ENCODE measurements around the gene SCGB1C1. TPM values are rescaled to one million over a fixed set of nuclear protein-coding genes. Genes with fewer than 3 reads are reported as not detected.
A peak's percentile ranks its signal among the peaks of the same experiment; 100 is the strongest.
"Not testable (repeated sequence)": the region's sequence is repeated elsewhere in the genome, so short reads cannot be mapped to it uniquely, and the experiment has no call there.

Gene SCGB1C1
- total RNA-seq, 8 experiments from 2014 or later = not detected

DNA sequence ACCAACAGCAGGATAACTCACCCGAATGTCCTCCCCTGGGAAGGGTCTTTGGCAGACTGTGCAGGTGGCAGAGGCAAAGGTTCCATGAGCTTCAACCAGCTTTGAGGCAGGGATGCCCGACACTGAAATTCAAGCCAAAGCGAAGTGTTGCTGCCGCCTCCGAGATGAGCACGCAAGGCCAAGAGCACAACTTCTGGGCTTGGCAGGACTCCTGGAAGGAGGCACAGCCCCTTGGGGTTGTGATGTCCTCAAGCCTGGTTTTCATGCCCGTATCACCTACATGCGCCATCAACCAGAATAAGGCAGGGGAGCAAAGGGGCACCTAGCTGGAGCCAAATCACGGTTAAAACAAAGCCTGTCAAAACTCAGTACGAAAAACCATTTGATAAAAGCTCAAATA lies 37.6 kb downstream of the SCGB1C1 start:
- H3K4me1 ChIP-seq (replicated peaks in 1 of 2) = peaks cover 5 to 6% of the 10 kb centered on the region in 2 donors
- in situ Hi-C loops (cut with MboI; ENCODE audit: low pct_unique_long_range_greater_than_20kb in 2 of 9, low sequenced_read_pairs in 9 of 9, unreplicated experiment in 9 of 9) = loop anchor here in 1 of 9 experiments (10.0 kb wide), 1 partner anchor 124 kb away; no protein-coding TSS in a partner anchor
- whole genome bisulfite sequencing, 10 experiments = 80 to 100% (median 95%) methylated on average over 1 to 9 of the region's 10 CpGs; no CpG with 5 or more reads in 4 of the 10 experiments
- no peak overlapping the region for H3K27ac ChIP-seq
- no peak for ATAC-seq (replicated peaks in 6 of 8)
- H3K4me3 ChIP-seq = no peak overlapping the region

DNA sequence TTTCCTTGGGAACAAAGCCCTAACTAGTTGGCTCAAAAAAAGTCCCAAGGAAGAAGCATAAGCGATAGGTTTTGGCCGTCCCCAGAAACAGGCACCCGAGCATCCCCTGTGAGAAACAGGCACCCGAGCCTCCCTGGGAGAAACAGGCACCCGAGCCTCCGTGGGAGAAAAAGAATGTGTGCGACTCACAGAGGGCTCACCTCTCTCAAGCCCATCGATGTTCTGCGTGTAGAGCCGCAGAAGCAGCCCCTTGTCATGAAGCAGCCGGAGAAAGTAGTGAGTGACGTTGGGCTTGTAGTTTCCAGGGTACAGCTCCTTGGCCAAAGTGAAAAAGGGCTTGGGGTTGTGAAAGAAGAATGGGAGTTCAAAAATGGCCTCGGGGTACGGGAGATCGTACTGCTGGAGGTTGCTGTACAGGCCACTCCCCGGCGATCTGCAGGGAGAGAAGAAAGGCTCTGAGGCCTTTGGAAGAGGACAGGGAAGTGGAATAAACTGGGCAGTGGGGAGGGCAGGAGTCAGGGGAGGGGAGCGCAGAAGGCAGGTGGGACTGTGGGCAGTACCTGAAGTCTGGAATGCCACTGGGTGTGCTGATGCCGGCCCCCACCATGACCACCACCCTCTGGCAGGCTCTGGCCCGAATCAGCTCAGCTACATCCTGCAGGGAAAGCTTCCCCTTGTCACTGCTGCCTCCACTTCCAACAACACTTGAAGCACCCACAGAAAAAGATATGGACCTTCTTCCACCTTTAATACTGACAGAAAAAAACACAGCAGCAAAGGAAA lies 40.1 kb downstream of the SCGB1C1 start:
- in situ Hi-C loops (cut with MboI; ENCODE audit: low pct_unique_long_range_greater_than_20kb in 2 of 9, low sequenced_read_pairs in 9 of 9, unreplicated experiment in 9 of 9) = loop anchor here in 1 of 9 experiments (10.0 kb wide), 1 partner anchor 122 kb away; no protein-coding TSS in a partner anchor
- Histone ChIP-seq H3K4me1 (replicated peaks in 1 of 2) (peaks cover 10 to 11% of the 10 kb centered on the region in 2 donors), H3K4me3 (no peak overlapping the region), H3K27ac (no peak overlapping the region)
- WGBS, 10 experiments = 80 to 100% (median 94%) methylated on average over 2 to 17 of the region's 20 CpGs; no CpG with 5 or more reads in 4 of the 10 experiments
- no peak for ATAC-seq (replicated peaks in 6 of 8)

DNA sequence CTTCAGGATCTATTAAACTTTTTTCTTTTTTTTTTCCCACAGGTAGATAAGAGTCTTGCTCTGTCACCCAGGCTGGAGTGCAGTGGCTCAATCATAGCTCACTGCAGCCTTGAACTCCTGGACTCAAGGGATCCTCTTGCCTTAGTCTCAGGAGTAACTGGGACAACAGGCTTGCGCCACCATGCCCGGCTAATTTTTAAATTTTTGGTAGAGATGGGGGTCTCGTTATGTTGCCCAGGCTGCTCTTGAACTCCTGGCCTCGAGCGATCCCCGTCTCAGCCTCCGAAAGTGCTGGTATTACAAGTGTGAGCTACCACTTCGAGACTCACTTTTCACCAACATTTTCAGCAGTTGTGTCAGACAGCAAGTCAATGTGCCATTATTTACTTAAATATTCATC lies 42.3 kb downstream of the SCGB1C1 start:
- no peak for ATAC-seq (replicated peaks in 6 of 8)
- 40 to 88% (median 67%) methylated on average over 1 to 7 of the region's 8 CpGs; no CpG with 5 or more reads in 4 of the 10 experiments for WGBS, 10 experiments
- peak overlapping the region in 1 of 2 donors; percentile 87 for H3K27ac ChIP-seq
- in situ Hi-C loops (cut with MboI; ENCODE audit: low pct_unique_long_range_greater_than_20kb in 2 of 9, low sequenced_read_pairs in 9 of 9, unreplicated experiment in 9 of 9) = loop anchor here in 1 of 9 experiments (10.0 kb wide), 1 partner anchor 120 kb away; no protein-coding TSS in a partner anchor
- H3K4me3 ChIP-seq = peak overlapping the region; percentile 78 to 99 (median 91)
- peaks cover 10 to 14% of the 10 kb centered on the region in 2 donors for H3K4me1 ChIP-seq (replicated peaks in 1 of 2)

DNA sequence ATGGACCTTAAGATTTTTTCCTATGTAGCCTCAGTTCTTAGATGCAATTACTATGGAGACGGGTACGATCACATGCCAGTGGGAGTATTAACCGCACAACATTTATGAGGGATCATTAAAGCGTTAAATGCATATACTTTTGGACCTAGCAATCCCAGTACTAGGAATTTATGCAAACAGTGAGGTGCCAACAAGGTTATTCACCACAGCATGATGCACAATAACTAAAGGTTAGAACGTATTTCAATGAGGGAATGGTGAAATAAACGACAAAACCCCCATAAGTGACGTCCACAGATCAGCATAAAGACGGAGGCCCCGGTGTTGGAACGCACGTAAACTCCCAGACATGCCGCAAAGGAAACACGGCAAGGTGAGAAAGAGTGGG lies 42.7 kb downstream of the SCGB1C1 start:
- peaks cover 10 to 14% of the 10 kb centered on the region in 2 donors for H3K4me1 ChIP-seq (replicated peaks in 1 of 2)
- peak overlapping the region; percentile 78 to 99 (median 91) for H3K4me3 ChIP-seq
- H3K27ac ChIP-seq = peak overlapping the region; percentile 87 to 88
- WGBS, 10 experiments = 0 to 16% (median 3%) methylated on average over 1 to 13 of the region's 13 CpGs; no CpG with 5 or more reads in 2 of the 10 experiments
- in situ Hi-C loops (cut with MboI; ENCODE audit: low pct_unique_long_range_greater_than_20kb in 2 of 9, low sequenced_read_pairs in 9 of 9, unreplicated experiment in 9 of 9) = loop anchor here in 1 of 9 experiments (10.0 kb wide), 1 partner anchor 119 kb away; no protein-coding TSS in a partner anchor
- peak; percentile 1 to 5 (median 2) for ATAC-seq (replicated peaks in 6 of 8)

DNA sequence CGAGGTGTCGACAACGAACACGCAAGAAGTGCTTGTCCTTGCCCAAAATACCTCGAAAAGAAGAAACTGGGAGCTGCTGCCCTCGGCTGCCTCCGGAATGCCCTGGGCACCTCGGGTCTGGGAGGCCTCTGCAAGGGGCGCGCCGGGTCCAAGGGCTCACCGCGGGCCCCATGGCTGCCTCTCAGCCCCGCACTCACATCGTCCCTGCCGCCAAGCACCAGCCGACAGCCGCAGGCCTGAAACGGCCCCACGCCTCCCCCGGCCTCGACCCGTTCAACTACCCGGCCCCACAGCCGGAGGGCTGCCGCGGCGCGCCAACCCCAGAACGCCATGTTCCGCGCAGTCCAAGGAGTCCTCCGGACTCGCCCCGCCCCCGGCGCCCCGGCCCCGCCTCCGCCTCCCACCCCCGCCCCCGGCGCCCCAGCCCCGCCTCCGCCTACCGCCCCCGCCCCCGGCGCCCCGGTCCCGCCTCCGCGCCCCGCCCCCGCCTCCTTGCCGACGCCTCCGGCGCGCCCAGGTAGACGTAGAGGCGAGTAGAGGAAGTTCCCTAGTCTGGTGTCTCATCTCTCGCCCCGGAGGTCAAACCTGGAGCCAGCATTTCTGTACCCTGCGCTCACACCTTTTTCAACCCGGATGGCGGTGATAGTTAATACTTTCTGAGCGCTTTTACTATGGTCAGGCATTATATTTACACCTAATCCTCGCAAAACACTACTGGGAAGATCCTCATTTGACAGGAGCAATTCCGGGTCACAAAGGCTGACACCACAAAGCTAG lies 43.3 kb downstream of the SCGB1C1 start, which contains the start of gene SIRT3:
Gene SIRT3, minus strand, starts transcription at position 346 of the 777 bp plus-strand sequence. Its CDS starts 14 bp downstream, at position 332.
- Histone ChIP-seq H3K27ac (peak within 1 kb of the TSS; percentile 89 to 97), H3K4me3 (peak within 1 kb of the TSS; percentile 78 to 99 (median 91)), H3K4me1 (replicated peaks in 1 of 2) (peaks cover 10 to 14% of the 10 kb centered on the region in 2 donors)
- peak; percentile 82 to 91 (median 88) for ATAC-seq (replicated peaks in 6 of 8)
- in situ Hi-C loops (cut with MboI; ENCODE audit: low pct_unique_long_range_greater_than_20kb in 2 of 9, low sequenced_read_pairs in 9 of 9, unreplicated experiment in 9 of 9) = loop anchor here in 1 of 9 experiments (10.0 kb wide), 1 partner anchor 119 kb away; no protein-coding TSS in a partner anchor
- WGBS, 10 experiments = 0% methylated on average over 2 to 10 of the region's 70 CpGs; no CpG with 5 or more reads in 6 of the 10 experiments

DNA sequence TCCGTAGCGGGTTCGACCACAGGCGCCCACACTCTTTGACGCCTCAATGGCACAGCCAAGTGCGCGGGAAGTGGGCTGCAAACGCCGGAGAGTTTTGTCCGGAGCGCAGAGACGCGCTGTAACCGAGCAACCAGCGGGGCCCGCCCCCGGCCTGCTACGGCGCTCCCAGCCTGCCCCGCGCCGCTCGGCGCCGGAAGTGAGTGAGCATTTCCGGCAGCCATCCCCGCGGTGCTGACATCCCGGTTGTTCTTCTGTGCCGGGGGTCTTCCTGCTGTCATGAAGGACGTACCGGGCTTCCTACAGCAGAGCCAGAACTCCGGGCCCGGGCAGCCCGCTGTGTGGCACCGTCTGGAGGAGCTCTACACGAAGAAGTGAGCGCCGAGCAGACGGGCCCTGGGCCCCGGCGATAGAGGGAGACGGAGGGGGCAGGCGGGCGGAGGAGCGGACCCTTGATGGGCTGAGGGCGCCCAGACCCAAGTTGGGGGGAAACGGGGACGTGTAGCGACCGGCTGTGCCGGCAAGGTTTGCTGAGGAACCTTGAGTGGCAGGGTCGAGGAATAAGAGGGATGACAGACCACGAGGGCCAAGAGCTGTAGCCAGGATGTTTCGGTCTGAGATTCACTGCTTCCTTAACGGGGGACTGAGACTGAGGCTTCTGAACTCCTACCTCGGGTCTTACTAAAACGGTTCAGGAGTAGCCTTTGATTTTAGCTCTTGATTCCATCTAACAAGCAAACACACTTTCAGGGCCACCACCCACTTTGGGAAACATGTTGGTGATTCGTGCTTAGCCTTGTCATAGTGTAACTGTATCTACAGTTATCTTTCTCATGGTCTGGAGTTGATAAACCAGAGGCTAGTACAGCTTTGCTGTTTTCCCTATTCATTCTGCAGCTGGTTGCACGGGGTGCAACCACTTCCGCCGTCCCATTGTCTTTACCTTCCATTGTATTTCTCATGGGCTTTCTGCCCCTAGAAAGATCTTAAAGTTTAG lies 44.2 kb downstream of the SCGB1C1 start, which contains the start of gene PSMD13:
Gene PSMD13, plus strand, starts transcription at position 203 of the 994 bp plus-strand sequence. Its CDS starts 74 bp downstream, at position 277.
- Histone ChIP-seq H3K4me1 (replicated peaks in 1 of 2) (peaks cover 10 to 14% of the 10 kb centered on the region in 2 donors), H3K27ac (peak within 1 kb of the TSS; percentile 89 to 97), H3K4me3 (peak within 1 kb of the TSS; percentile 78 to 99 (median 91))
- WGBS, 10 experiments = 0 to 20% (median 6%) methylated on average over 1 to 18 of the region's 62 CpGs
- peak; percentile 87 to 92 (median 90) for ATAC-seq (replicated peaks in 6 of 8)
- in situ Hi-C loops (cut with MboI; ENCODE audit: low pct_unique_long_range_greater_than_20kb in 2 of 9, low sequenced_read_pairs in 9 of 9, unreplicated experiment in 9 of 9) = loop anchor here in 1 of 9 experiments (10.0 kb wide), 1 partner anchor 118 kb away; no protein-coding TSS in a partner anchor

DNA sequence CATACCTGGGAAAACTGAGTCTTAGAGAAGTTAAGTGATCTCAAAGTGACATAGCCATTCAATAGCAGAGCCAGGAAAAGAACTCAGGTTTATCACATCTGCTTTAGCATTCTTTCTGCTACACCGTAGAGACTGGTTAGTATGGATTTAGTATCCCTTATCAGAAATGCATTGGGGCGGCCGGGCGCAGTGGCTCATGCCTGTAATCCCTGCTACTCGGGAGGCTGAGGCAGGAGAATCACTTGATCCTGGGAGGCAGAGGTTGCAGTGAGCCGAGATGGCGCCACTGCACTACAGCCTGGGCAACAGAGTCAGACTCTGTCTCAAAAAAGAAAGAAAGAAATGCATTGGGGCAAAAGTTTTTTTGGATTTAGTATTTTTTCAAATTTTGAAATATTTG lies 45.5 kb downstream of the SCGB1C1 start:
- whole genome bisulfite sequencing, 10 experiments = 48 to 94% (median 86%) methylated on average over 1 to 7 of the region's 7 CpGs; no CpG with 5 or more reads in 2 of the 10 experiments
- peak overlapping the region in 1 of 5 donors; percentile 99 for H3K4me3 ChIP-seq
- not testable (repeated sequence) for ATAC-seq (replicated peaks in 6 of 8); H3K27ac ChIP-seq
- in situ Hi-C loops (cut with MboI; ENCODE audit: low pct_unique_long_range_greater_than_20kb in 2 of 9, low sequenced_read_pairs in 9 of 9, unreplicated experiment in 9 of 9) = loop anchor here in 1 of 9 experiments (10.0 kb wide), 1 partner anchor 116 kb away; no protein-coding TSS in a partner anchor
- peaks cover 10 to 14% of the 10 kb centered on the region in 2 donors for H3K4me1 ChIP-seq (replicated peaks in 1 of 2)

DNA sequence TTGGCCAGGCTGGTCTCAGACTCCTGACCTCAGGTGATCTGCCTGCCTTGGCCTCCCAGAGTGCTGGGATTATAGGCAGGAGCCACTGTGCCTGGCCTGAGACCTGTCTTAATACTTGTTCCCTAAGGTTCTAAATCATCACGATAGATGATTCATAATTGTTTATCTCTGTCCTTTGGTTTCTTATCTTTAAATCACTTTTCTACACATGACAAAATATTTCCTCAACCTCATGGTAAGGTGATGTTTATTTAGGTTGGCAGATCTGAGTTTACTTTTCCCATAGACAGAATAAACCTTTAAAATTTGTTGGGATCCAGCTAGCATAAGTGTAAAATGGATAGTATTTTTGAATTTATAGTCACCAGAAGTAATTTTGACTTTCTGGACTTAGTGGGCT lies 47.4 kb downstream of the SCGB1C1 start:
- in situ Hi-C loops (cut with MboI; ENCODE audit: low pct_unique_long_range_greater_than_20kb in 2 of 9, low sequenced_read_pairs in 9 of 9, unreplicated experiment in 9 of 9) = no loop called here
- peaks cover 5 to 8% of the 10 kb centered on the region in 2 donors for H3K4me1 ChIP-seq (replicated peaks in 1 of 2)
- no peak overlapping the region for H3K27ac ChIP-seq
- 100% methylated on average over 1 of the region's 1 CpG; no CpG with 5 or more reads in 5 of the 10 experiments for WGBS, 10 experiments
- ATAC-seq (replicated peaks in 6 of 8) = no peak
- no peak overlapping the region for H3K4me3 ChIP-seq

DNA sequence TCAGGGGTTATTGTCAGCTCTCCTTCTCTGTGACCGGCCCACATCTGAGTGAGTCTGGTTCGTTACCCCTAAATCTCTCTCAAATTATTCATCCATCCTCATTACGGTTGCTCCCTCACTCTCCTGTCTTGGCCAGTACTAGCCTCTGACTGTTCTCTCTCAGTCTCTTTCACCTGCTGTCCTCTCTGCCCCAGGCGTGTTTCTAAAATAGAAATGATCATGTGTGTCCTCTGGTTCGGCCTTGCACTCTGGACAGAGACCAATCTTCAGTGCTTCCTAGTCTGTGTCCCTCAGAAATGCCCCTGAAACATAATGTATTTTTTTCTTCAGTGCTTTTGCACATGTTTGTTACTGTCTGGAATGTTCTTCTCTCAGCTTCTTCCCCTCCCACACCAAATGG lies 48.8 kb downstream of the SCGB1C1 start:
- Histone ChIP-seq H3K4me3 (no peak overlapping the region), H3K27ac (no peak overlapping the region), H3K4me1 (replicated peaks in 1 of 2) (peaks cover 5 to 8% of the 10 kb centered on the region in 2 donors)
- no peak for ATAC-seq (replicated peaks in 6 of 8)
- WGBS, 10 experiments = 90 to 100% (median 96%) methylated on average over 1 to 3 of the region's 5 CpGs; no CpG with 5 or more reads in 3 of the 10 experiments
- in situ Hi-C loops (cut with MboI; ENCODE audit: low pct_unique_long_range_greater_than_20kb in 2 of 9, low sequenced_read_pairs in 9 of 9, unreplicated experiment in 9 of 9) = no loop called here

Measured in motor neuron (in vitro differentiated cells).